GM12878 (cell line): ENCODE data around the gene SLC20A1. TPM values are rescaled to one million over a fixed set of nuclear protein-coding genes. Genes with fewer than 3 reads are reported as not detected.

ENCODE experiments used
- BHLHE40 ChIP-seq, 2 experiments: fragments of 450-650 bp in 1 of 2; IDR thresholded peaks; 2 replicates each; pipeline ENCODE4 v1.6.1; 2011 to 2017; ENCODE audit warnings: low read depth in 2 of 2, borderline replicate concordance in 1 of 2, improper control_type of control experiment in 1 of 2, low read length in 1 of 2, mild to moderate bottlenecking in 1 of 2
- CHD2 ChIP-seq: IDR thresholded peaks from 2 replicates; pipeline ENCODE4 v1.6.1; 2011; ENCODE audit warnings: low read depth, low read length, improper control_type of control experiment, borderline replicate concordance
- ESRRA ChIP-seq: IDR thresholded peaks from 2 replicates; pipeline ENCODE4 v1.6.1; 2012; ENCODE audit warnings: mild to moderate bottlenecking, low read length, improper control_type of control experiment
- ETV6 ChIP-seq, 2 experiments: fragments of 450-650 bp in 1 of 2; IDR thresholded peaks in 1 of 2; conservative IDR thresholded peaks in 1 of 2; 2 replicates each; pipeline ENCODE4 v1.6.1; 2014; ENCODE audit warnings: antibody characterized with exemption in 1 of 2, borderline replicate concordance in 1 of 2, low read depth in 1 of 2, mild to moderate bottlenecking in 1 of 2, moderate library complexity in 1 of 2
- FOXK2 ChIP-seq: fragments of 450-650 bp; IDR thresholded peaks from 2 replicates; pipeline ENCODE4 v1.6.1; 2017; ENCODE audit warnings: mild to moderate bottlenecking, moderate library complexity
- FOXM1 ChIP-seq: IDR thresholded peaks from 2 replicates; pipeline ENCODE4 v1.6.1; 2012; ENCODE audit warnings: low read depth, mild to moderate bottlenecking, inconsistent platforms, low read length, moderate library complexity
- HDGF ChIP-seq: fragments of 450-650 bp; IDR thresholded peaks from 2 replicates; pipeline ENCODE4 v1.6.1; 2016; ENCODE audit warnings: antibody characterized with exemption
- MEF2A ChIP-seq: IDR thresholded peaks from 2 replicates; pipeline ENCODE4 v1.6.1; 2011; ENCODE audit warnings: low read depth, mild to moderate bottlenecking, low read length, moderate library complexity; ENCODE audit not compliant: insufficient read depth
- NBN ChIP-seq: fragments of 450-650 bp; IDR thresholded peaks from 2 replicates; pipeline ENCODE4 v1.6.1; 2016
- NFYB ChIP-seq: IDR thresholded peaks from 2 replicates; pipeline ENCODE4 v1.6.1; 2011; ENCODE audit warnings: low read depth, mild to moderate bottlenecking, low read length, improper control_type of control experiment, moderate library complexity; ENCODE audit not compliant: insufficient read depth
- PAX8 ChIP-seq: fragments of 450-650 bp; IDR thresholded peaks from 2 replicates; pipeline ENCODE4 v1.6.1; 2017; ENCODE audit warnings: mild to moderate bottlenecking, moderate library complexity
- POLR2A ChIP-seq: IDR thresholded peaks from 2 replicates; pipeline ENCODE4 v1.6.1; 2011; ENCODE audit warnings: low read depth, mild to moderate bottlenecking, low read length
- POLR2AphosphoS2 ChIP-seq: IDR thresholded peaks from 2 replicates; pipeline ENCODE4 v1.6.1; 2011; ENCODE audit warnings: low read depth, mild to moderate bottlenecking, low read length, improper control_type of control experiment, moderate library complexity
- RBBP5 ChIP-seq: fragments of 200-600 bp; sonication (generic); conservative IDR thresholded peaks from 2 replicates; pipeline ENCODE4 v1.6.1; 2016
- SIN3A ChIP-seq: IDR thresholded peaks from 2 replicates; pipeline ENCODE4 v1.6.1; 2012; ENCODE audit warnings: low read depth, low read length, improper control_type of control experiment
- SREBF2 ChIP-seq: IDR thresholded peaks from 2 replicates; pipeline ENCODE4 v1.6.1; 2012; ENCODE audit warnings: mild to moderate bottlenecking, low read length
- TARDBP ChIP-seq: IDR thresholded peaks from 2 replicates; pipeline ENCODE4 v1.6.1; 2016; ENCODE audit warnings: borderline replicate concordance
- TCF12 ChIP-seq: IDR thresholded peaks from 2 replicates; pipeline ENCODE4 v1.6.1; 2011; ENCODE audit warnings: low read depth, mild to moderate bottlenecking, low read length
- TCF7 ChIP-seq: IDR thresholded peaks from 2 replicates; pipeline ENCODE4 v1.6.1; 2014; ENCODE audit warnings: antibody characterized with exemption, borderline replicate concordance
- polyA plus RNA-seq, 11 experiments: library from polyadenylated mRNA; depleted of rRNA in 4 of 11; unstranded in 6 of 11; stranded (reverse) in 5 of 11; fragments of >200 nt; fragmentation: Nextera tagmentation in 4 of 11; fragmentation: Illumina TruSeq in 1 of 11; extraction: Ambion mirVana in 4 of 11; extraction: Trizol in 1 of 11; gene quantifications; 1 replicate in 1 of 11; 2 replicates in 10 of 11; pipeline versions ENCODE4 v1.2.1 to v1.2.3, GENCODE V29; 2011 to 2016; ENCODE audit warnings: inconsistent platforms in 2 of 11, missing spikeins in 2 of 11, low read depth in 1 of 11
- total RNA-seq, 4 experiments: library from RNA; depleted of rRNA in 3 of 4; stranded (reverse); fragments of >200 nt in 3 of 4; fragmentation: Illumina TruSeq in 1 of 4; extraction: Trizol in 1 of 4; gene quantifications; 2 replicates each; pipeline versions ENCODE4 v1.2.1 to v1.2.3, GENCODE V29; 2013 to 2021
- TF ChIP-seq, protein P1 (sequence below): IDR thresholded peaks from 2 replicates; pipeline ENCODE4 v1.6.1; 2012; ENCODE audit warnings: improper control_type of control experiment, low read depth, low read length; ENCODE audit not compliant: insufficient replicate concordance
- TF ChIP-seq, protein P2 (sequence below), 3 experiments: IDR thresholded peaks in 2 of 3; conservative IDR thresholded peaks in 1 of 3; 2 replicates each; pipeline ENCODE4 v1.5.1; 2011; ENCODE audit warnings: low read depth in 3 of 3, low read length in 3 of 3, mild to moderate bottlenecking in 3 of 3, control low read depth in 2 of 3, moderate library complexity in 2 of 3, inconsistent platforms in 1 of 3, mixed read lengths in 1 of 3; ENCODE audit not compliant: control insufficient read depth in 2 of 3, insufficient read depth in 1 of 3; ENCODE audit errors: extremely low read depth in 1 of 3
- TF ChIP-seq, protein P3 (sequence below): IDR thresholded peaks from 2 replicates; pipeline ENCODE4 v1.6.1; 2011; ENCODE audit warnings: borderline replicate concordance, low read depth, mild to moderate bottlenecking, moderate library complexity, low read length; ENCODE audit not compliant: insufficient read depth, poor library complexity, severe bottlenecking
- TF ChIP-seq, protein P4 (sequence below): IDR thresholded peaks from 2 replicates; pipeline ENCODE4 v1.6.1; 2012; ENCODE audit warnings: low read depth, low read length, improper control_type of control experiment

The SLC20A1 gene
- total and polyA plus RNA-seq, 10 of the 15 experiments (the other 5 are each of a cell fraction or from before 2014, with no cell fraction given) = 21.2 to 59.1 (median 43.2) TPM

DNA sequence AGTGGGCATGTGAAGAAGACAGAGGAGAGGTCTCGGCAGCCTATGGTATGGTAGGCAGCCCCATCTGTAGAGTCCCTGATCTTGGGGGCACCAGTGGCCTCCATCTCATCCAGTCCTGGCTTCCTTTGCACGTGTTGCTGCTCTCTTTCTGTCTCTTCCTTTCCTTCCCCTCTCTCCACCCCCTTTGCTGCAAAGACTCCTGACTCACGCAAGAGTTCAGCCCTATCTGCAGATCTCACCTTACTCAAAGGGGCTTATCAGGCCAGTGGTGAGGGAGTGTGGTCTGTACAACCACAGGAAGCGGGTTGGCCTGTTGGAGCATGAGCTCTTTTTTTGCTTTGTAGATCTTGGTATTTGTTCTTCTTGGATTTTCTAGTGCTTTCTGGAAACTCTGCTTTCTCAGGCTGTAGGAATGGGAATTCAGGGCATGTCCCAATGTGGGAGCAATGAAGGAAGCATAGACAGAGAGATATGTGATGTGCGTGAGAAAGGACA is 60.5 kb downstream of the SLC20A1 start (continued):
- TF ChIP-seq, protein P1, sequence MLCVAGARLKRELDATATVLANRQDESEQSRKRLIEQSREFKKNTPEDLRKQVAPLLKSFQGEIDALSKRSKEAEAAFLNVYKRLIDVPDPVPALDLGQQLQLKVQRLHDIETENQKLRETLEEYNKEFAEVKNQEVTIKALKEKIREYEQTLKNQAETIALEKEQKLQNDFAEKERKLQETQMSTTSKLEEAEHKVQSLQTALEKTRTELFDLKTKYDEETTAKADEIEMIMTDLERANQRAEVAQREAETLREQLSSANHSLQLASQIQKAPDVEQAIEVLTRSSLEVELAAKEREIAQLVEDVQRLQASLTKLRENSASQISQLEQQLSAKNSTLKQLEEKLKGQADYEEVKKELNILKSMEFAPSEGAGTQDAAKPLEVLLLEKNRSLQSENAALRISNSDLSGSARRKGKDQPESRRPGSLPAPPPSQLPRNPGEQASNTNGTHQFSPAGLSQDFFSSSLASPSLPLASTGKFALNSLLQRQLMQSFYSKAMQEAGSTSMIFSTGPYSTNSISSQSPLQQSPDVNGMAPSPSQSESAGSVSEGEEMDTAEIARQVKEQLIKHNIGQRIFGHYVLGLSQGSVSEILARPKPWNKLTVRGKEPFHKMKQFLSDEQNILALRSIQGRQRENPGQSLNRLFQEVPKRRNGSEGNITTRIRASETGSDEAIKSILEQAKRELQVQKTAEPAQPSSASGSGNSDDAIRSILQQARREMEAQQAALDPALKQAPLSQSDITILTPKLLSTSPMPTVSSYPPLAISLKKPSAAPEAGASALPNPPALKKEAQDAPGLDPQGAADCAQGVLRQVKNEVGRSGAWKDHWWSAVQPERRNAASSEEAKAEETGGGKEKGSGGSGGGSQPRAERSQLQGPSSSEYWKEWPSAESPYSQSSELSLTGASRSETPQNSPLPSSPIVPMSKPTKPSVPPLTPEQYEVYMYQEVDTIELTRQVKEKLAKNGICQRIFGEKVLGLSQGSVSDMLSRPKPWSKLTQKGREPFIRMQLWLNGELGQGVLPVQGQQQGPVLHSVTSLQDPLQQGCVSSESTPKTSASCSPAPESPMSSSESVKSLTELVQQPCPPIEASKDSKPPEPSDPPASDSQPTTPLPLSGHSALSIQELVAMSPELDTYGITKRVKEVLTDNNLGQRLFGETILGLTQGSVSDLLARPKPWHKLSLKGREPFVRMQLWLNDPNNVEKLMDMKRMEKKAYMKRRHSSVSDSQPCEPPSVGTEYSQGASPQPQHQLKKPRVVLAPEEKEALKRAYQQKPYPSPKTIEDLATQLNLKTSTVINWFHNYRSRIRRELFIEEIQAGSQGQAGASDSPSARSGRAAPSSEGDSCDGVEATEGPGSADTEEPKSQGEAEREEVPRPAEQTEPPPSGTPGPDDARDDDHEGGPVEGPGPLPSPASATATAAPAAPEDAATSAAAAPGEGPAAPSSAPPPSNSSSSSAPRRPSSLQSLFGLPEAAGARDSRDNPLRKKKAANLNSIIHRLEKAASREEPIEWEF = no peak
- no peak for TF ChIP-seq TARDBP
- TF ChIP-seq, protein P2, sequence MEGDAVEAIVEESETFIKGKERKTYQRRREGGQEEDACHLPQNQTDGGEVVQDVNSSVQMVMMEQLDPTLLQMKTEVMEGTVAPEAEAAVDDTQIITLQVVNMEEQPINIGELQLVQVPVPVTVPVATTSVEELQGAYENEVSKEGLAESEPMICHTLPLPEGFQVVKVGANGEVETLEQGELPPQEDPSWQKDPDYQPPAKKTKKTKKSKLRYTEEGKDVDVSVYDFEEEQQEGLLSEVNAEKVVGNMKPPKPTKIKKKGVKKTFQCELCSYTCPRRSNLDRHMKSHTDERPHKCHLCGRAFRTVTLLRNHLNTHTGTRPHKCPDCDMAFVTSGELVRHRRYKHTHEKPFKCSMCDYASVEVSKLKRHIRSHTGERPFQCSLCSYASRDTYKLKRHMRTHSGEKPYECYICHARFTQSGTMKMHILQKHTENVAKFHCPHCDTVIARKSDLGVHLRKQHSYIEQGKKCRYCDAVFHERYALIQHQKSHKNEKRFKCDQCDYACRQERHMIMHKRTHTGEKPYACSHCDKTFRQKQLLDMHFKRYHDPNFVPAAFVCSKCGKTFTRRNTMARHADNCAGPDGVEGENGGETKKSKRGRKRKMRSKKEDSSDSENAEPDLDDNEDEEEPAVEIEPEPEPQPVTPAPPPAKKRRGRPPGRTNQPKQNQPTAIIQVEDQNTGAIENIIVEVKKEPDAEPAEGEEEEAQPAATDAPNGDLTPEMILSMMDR (IDR thresholded peaks at IDR 0.05 in 2 of 3, conservative IDR thresholded peaks at IDR 0.05 in 1 of 3; ENCODE audit: control insufficient read depth in 2 of 3, extremely low read depth in 1 of 3, insufficient read depth in 1 of 3, low read depth in 3 of 3, low read length in 3 of 3) = no peak
- TF ChIP-seq ESRRA = no peak
- TF ChIP-seq MEF2A = no peak
- TF ChIP-seq SREBF2 = no peak
- TF ChIP-seq, protein P3, sequence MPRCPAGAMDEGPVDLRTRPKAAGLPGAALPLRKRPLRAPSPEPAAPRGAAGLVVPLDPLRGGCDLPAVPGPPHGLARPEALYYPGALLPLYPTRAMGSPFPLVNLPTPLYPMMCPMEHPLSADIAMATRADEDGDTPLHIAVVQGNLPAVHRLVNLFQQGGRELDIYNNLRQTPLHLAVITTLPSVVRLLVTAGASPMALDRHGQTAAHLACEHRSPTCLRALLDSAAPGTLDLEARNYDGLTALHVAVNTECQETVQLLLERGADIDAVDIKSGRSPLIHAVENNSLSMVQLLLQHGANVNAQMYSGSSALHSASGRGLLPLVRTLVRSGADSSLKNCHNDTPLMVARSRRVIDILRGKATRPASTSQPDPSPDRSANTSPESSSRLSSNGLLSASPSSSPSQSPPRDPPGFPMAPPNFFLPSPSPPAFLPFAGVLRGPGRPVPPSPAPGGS = no peak
- TF ChIP-seq SIN3A = no peak
- peak; percentile 72 for TF ChIP-seq NBN
- TF ChIP-seq NFYB = no peak
- TF ChIP-seq RBBP5 = no peak
- no peak for TF ChIP-seq PAX8
- TF ChIP-seq POLR2AphosphoS2 = no peak
- TF ChIP-seq, protein P4, sequence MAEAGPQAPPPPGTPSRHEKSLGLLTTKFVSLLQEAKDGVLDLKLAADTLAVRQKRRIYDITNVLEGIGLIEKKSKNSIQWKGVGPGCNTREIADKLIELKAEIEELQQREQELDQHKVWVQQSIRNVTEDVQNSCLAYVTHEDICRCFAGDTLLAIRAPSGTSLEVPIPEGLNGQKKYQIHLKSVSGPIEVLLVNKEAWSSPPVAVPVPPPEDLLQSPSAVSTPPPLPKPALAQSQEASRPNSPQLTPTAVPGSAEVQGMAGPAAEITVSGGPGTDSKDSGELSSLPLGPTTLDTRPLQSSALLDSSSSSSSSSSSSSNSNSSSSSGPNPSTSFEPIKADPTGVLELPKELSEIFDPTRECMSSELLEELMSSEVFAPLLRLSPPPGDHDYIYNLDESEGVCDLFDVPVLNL = no peak
- TF ChIP-seq BHLHE40 (IDR thresholded peaks at IDR 0.05; ENCODE audit: borderline replicate concordance in 1 of 2, low read depth in 2 of 2, low read length in 1 of 2) = peak; percentile 71 to 86
- TF ChIP-seq TCF7 = no peak
- no peak for TF ChIP-seq TCF12
- TF ChIP-seq CHD2 = no peak
- no peak for TF ChIP-seq FOXK2
- 0 out of 2 replicates have a peak, but pooled peaks have one; percentile 19 for TF ChIP-seq FOXM1
- TF ChIP-seq ETV6 (conservative IDR thresholded peaks at IDR 0.05 in 1 of 2, IDR thresholded peaks at IDR 0.05 in 1 of 2; ENCODE audit: borderline replicate concordance in 1 of 2, low read depth in 1 of 2) = no peak
- no peak for TF ChIP-seq POLR2A
- peak; percentile 79; the same call in 1 of the 2 replicates for TF ChIP-seq HDGF
